ENCODE results near the gene ANKRD44. TPM values are rescaled to one million over a fixed set of nuclear protein-coding genes. Genes with fewer than 3 reads are reported as not detected.

ANKRD44 gene
- total RNA-seq, 1 experiment from 2014 or later = 2.4 TPM

DNA sequence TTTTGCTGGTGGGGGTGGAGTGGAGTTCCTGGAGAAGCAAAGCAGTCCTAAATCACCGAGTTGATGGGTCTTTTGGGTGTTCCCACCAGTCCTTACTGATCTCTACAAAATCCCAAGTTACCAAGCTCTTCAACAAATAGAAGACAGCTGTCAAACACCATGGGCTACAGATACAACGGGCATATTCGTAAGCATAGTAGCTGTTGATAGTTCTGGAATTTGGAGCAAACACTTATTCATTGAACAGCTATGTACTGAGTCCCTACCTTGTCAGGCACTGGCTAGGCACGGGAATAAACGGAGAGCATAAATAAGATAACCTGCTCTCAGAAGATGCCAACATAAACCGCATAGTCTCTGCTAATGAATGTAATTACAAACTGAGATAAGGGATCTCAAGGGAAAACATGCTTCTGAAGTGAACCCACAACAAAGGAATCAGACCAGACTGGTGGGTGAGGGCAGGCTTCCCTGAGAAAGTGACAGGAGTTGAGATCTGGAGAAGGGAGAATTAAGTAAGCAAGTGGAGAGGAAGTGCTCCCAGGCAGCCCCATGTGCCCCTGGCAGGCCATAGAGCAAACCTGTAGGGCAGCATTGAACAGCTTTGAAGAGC, 947 bp upstream of the ANKRD44 start:
- Histone ChIP-seq H3K4me1 (ENCODE audit: insufficient read depth, low read length) (peaks cover 26% of the 10 kb centered on the region), H3F3A (ENCODE audit: low read length, unreplicated experiment) (no peaks in the 10 kb centered on the region), H3K27ac (ENCODE audit: low read length) (no peak overlapping the region), H2AFZ (ENCODE audit: low read length) (peak overlapping the region; percentile 99), H4K20me1 (ENCODE audit: low read length) (no peaks in the 10 kb centered on the region), H3K4me3 (ENCODE audit: low read length) (peak overlapping the region; percentile 78), H3K36me3 (ENCODE audit: low read depth, low read length) (no peaks in the 10 kb centered on the region), H3K27me3 (ENCODE audit: low read length) (no peaks in the 10 kb centered on the region), H3K9me3 (ENCODE audit: low read length) (no peaks in the 10 kb centered on the region), H3K79me2 (ENCODE audit: low read length) (no peaks in the 10 kb centered on the region), H3K9ac (ENCODE audit: low read length) (no peak overlapping the region), H3K4me2 (ENCODE audit: low read length) (peak overlapping the region; percentile 91), H3K9me2 (replicated peaks; ENCODE audit: low read length) (no peaks in the 10 kb centered on the region)
- BruUV-seq (replicated peaks) = no TSS peak
- ChIA-PET POLR2A (ENCODE audit: unreplicated experiment) (interaction anchor here (0.6 kb wide), 1 partner anchor 88 kb away, joined by 8 read pairs; no protein-coding TSS in a partner anchor), CTCF (interaction anchor here (0.7 to 1.5 kb wide), 3 partner anchors 57 to 198 kb away, joined by 3 to 9 read pairs (median 5); no protein-coding TSS in a partner anchor)
- peak; percentile 32 for DNase-seq
- no peak; the same call in 1 of the 2 replicates for ATAC-seq
- TF ChIP-seq, protein P1, sequence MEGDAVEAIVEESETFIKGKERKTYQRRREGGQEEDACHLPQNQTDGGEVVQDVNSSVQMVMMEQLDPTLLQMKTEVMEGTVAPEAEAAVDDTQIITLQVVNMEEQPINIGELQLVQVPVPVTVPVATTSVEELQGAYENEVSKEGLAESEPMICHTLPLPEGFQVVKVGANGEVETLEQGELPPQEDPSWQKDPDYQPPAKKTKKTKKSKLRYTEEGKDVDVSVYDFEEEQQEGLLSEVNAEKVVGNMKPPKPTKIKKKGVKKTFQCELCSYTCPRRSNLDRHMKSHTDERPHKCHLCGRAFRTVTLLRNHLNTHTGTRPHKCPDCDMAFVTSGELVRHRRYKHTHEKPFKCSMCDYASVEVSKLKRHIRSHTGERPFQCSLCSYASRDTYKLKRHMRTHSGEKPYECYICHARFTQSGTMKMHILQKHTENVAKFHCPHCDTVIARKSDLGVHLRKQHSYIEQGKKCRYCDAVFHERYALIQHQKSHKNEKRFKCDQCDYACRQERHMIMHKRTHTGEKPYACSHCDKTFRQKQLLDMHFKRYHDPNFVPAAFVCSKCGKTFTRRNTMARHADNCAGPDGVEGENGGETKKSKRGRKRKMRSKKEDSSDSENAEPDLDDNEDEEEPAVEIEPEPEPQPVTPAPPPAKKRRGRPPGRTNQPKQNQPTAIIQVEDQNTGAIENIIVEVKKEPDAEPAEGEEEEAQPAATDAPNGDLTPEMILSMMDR (conservative IDR thresholded peaks at IDR 0.05; ENCODE audit: low read depth, low read length) = no peak
- TF ChIP-seq EZH2phosphoT487 (IDR thresholded peaks at IDR 0.05; ENCODE audit: borderline replicate concordance, low read length) = no peak
- TF ChIP-seq EZH2 (IDR thresholded peaks at IDR 0.05; ENCODE audit: low read length, unreplicated experiment) = no peak
- intact Hi-C loops (cut with micrococcal nuclease) = loop anchor here (1.0 to 5.0 kb wide), 2 partner anchors 66 to 198 kb away; no protein-coding TSS in a partner anchor

DNA sequence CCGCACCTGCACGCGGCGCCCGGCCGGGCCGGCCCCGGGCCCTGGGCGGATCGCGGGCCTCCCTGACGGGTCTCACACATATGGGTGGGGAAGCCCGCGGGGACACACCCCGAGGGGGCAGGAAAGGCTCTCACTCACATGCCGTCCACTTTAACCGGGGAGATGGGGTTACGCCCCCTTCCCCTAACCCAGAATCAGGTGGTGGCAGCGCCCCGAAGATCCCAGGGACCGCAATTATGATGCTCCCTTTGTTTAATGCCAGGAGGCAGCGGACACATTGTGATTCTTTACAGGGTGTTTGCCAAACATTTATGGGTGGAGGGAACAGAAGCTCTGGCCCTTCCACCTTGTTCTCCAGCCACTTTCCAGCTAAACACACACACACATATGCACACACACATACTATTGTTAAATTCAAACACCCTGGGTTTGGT, 424 bp upstream of the ANKRD44 start:
- no peak for DNase-seq
- H3K9ac ChIP-seq (ENCODE audit: low read length) = 0 out of 2 replicates have a peak overlapping the region, but pooled peaks have one; percentile 29
- peak overlapping the region; percentile 78 for H3K4me3 ChIP-seq (ENCODE audit: low read length)
- peak overlapping the region; percentile 99 for H2AFZ ChIP-seq (ENCODE audit: low read length)
- no peaks in the 10 kb centered on the region for H3K9me3 ChIP-seq (ENCODE audit: low read length)
- 0 out of 2 replicates have a peak, but pooled peaks have one; percentile 1 for ATAC-seq
- POLR2A ChIA-PET (ENCODE audit: unreplicated experiment) = no interaction called here
- CTCF ChIA-PET = interaction anchor here (0.7 to 1.5 kb wide), 3 partner anchors 58 to 198 kb away, joined by 3 to 9 read pairs (median 5); no protein-coding TSS in a partner anchor
- peak overlapping the region; percentile 91 for H3K4me2 ChIP-seq (ENCODE audit: low read length)
- no peaks in the 10 kb centered on the region for H3K9me2 ChIP-seq (replicated peaks; ENCODE audit: low read length)
- H3K79me2 ChIP-seq (ENCODE audit: low read length) = no peaks in the 10 kb centered on the region
- H3K27me3 ChIP-seq (ENCODE audit: low read length) = no peaks in the 10 kb centered on the region
- no TSS peak for BruUV-seq (replicated peaks)
- 0 out of 2 replicates have a peak, but pooled peaks cover 4% of the 10 kb centered on the region for H4K20me1 ChIP-seq (ENCODE audit: low read length)
- H3K4me1 ChIP-seq (ENCODE audit: insufficient read depth, low read length) = peaks cover 31% of the 10 kb centered on the region
- H3F3A ChIP-seq (ENCODE audit: low read length, unreplicated experiment) = no peaks in the 10 kb centered on the region
- H3K27ac ChIP-seq (ENCODE audit: low read length) = no peak overlapping the region
- H3K36me3 ChIP-seq (ENCODE audit: low read depth, low read length) = no peaks in the 10 kb centered on the region
- intact Hi-C loops (cut with micrococcal nuclease) = loop anchor here (1.0 to 5.0 kb wide), 4 partner anchors 66 to 198 kb away; no protein-coding TSS in a partner anchor
- TF ChIP-seq, protein P1 (conservative IDR thresholded peaks at IDR 0.05; ENCODE audit: low read depth, low read length) = 0 out of 2 replicates have a peak, but pooled peaks have one; percentile 8
- TF ChIP-seq EZH2phosphoT487 (IDR thresholded peaks at IDR 0.05; ENCODE audit: borderline replicate concordance, low read length) = no peak
- TF ChIP-seq EZH2 (IDR thresholded peaks at IDR 0.05; ENCODE audit: low read length, unreplicated experiment) = no peak

Data from PC-3 (cell line).